Mesothelial cell of epicardium (in vitro differentiated cells): ENCODE results near the gene PRSS38. TPM values are rescaled to one million over a fixed set of nuclear protein-coding genes. Genes with fewer than 3 reads are reported as not detected.
"Not testable (repeated sequence)": the region's sequence is repeated elsewhere in the genome, so short reads cannot be mapped to it uniquely, and the experiment has no call there.

ENCODE experiments used
- DNase-seq, 2 experiments: peaks; one replicate each; pipeline ENCODE4 v3.0.0; 2021; ENCODE audit warnings: low spot score in 2 of 2; ENCODE audit not compliant: unreplicated experiment in 2 of 2
- H3K27ac Mint-ChIP-seq: 2 replicates; pipeline ENCODE4 v1.8.0; 2021; ENCODE audit warnings: mixed read lengths
- H3K27me3 Mint-ChIP-seq: 2 replicates; pipeline ENCODE4 v1.8.0; 2021; ENCODE audit warnings: low read depth, mixed read lengths
- H3K36me3 Mint-ChIP-seq: 2 replicates; pipeline ENCODE4 v1.8.0; 2021; ENCODE audit warnings: mixed read lengths
- H3K4me1 Mint-ChIP-seq: 2 replicates; pipeline ENCODE4 v1.8.0; 2021; ENCODE audit warnings: mixed read lengths
- H3K4me3 Mint-ChIP-seq: 2 replicates; pipeline ENCODE4 v1.8.0; 2021; ENCODE audit warnings: mild to moderate bottlenecking, moderate library complexity, mixed read lengths
- H3K9me3 Mint-ChIP-seq: 2 replicates; pipeline ENCODE4 v1.8.0; 2021; ENCODE audit warnings: mixed read lengths
- CTCF ChIP-seq: fragments of 200-600 bp; sonication (generic); IDR thresholded peaks from one replicate; pipeline ENCODE4 v1.5.0; 2021; ENCODE audit warnings: antibody characterized with exemption; ENCODE audit not compliant: unreplicated experiment
- total RNA-seq: library from RNA; stranded (reverse); gene quantifications from 3 replicates; pipeline ENCODE4 v1.2.1, GENCODE V29; 2021

PRSS38 gene
- total RNA-seq, 1 donor from 2014 or later = not detected

- H3K27me3 Mint-ChIP-seq = peaks cover 28% of the 10 kb centered on the region
Measured at GRCh38 chr1:227869279-227869842, 53.9 kb downstream of the PRSS38 start.

GRCh38 chr1:227869851-227870305 lies 54.4 kb downstream of the PRSS38 start:
- TF ChIP-seq CTCF = no peak
- peaks cover 16% of the 10 kb centered on the region for H3K9me3 Mint-ChIP-seq
- H3K27ac Mint-ChIP-seq = no peak overlapping the region
- H3K36me3 Mint-ChIP-seq = no peaks in the 10 kb centered on the region
- H3K27me3 Mint-ChIP-seq = peaks cover 33% of the 10 kb centered on the region
- no peak for DNase-seq
- H3K4me3 Mint-ChIP-seq = no peak overlapping the region
- H3K4me1 Mint-ChIP-seq = no peaks in the 10 kb centered on the region

More at GRCh38 chr1:227869279-227869842, 53.9 kb downstream of the PRSS38 start:
- DNase-seq = no peak
- Mint-ChIP-seq H3K36me3 (no peaks in the 10 kb centered on the region), H3K4me1 (no peaks in the 10 kb centered on the region), H3K27ac (no peak overlapping the region), H3K9me3 (peaks cover 16% of the 10 kb centered on the region), H3K4me3 (no peak overlapping the region)
- TF ChIP-seq CTCF = no peak

- peaks cover 38% of the 10 kb centered on the region for H3K27me3 Mint-ChIP-seq
- TF ChIP-seq CTCF = no peak
Measured at GRCh38 chr1:227870366-227870765, 54.9 kb downstream of the PRSS38 start.

GRCh38 chr1:227871892-227872291 lies 56.4 kb downstream of the PRSS38 start:
- H3K4me1 Mint-ChIP-seq, H3K36me3 Mint-ChIP-seq, H3K27ac Mint-ChIP-seq, H3K4me3 Mint-ChIP-seq, DNase-seq: not testable (repeated sequence)
- Mint-ChIP-seq H3K9me3 (peaks cover 13% of the 10 kb centered on the region), H3K27me3 (peaks cover 53% of the 10 kb centered on the region)

More at GRCh38 chr1:227870366-227870765, 54.9 kb downstream of the PRSS38 start:
- Mint-ChIP-seq H3K27ac (no peak overlapping the region), H3K4me1 (no peaks in the 10 kb centered on the region), H3K36me3 (no peaks in the 10 kb centered on the region), H3K4me3 (no peak overlapping the region), H3K9me3 (peaks cover 13% of the 10 kb centered on the region)
- DNase-seq = no peak

- Mint-ChIP-seq H3K9me3 (peaks cover 13% of the 10 kb centered on the region), H3K27me3 (peaks cover 67% of the 10 kb centered on the region)
- not testable (repeated sequence) for H3K4me3 Mint-ChIP-seq, H3K36me3 Mint-ChIP-seq, H3K27ac Mint-ChIP-seq, DNase-seq, H3K4me1 Mint-ChIP-seq
Measured at GRCh38 chr1:227877810-227878209, 62.3 kb downstream of the PRSS38 start.

- H3K4me3 Mint-ChIP-seq = no peak overlapping the region
- no peak for TF ChIP-seq CTCF
- H3K9me3 Mint-ChIP-seq = no peaks in the 10 kb centered on the region
- H3K36me3 Mint-ChIP-seq = no peaks in the 10 kb centered on the region
- H3K27me3 Mint-ChIP-seq = peaks cover 44% of the 10 kb centered on the region
- H3K4me1 Mint-ChIP-seq = peaks cover 2% of the 10 kb centered on the region
- DNase-seq = no peak
- H3K27ac Mint-ChIP-seq = no peak overlapping the region
Measured at GRCh38 chr1:227880342-227880924, 65.0 kb downstream of the PRSS38 start.
